Glutamatergic neuron (in vitro differentiated cells): ENCODE results near the gene NBPF26. TPM values are rescaled to one million over a fixed set of nuclear protein-coding genes. Genes with fewer than 3 reads are reported as not detected.
A peak's percentile ranks its signal among the peaks of the same experiment; 100 is the strongest.
"Not testable (repeated sequence)": the region's sequence is repeated elsewhere in the genome, so short reads cannot be mapped to it uniquely, and the experiment has no call there.

Experiments used
- DNase-seq: peaks from one replicate; pipeline ENCODE4 v3.0.0; 2022
- H3K27ac Mint-ChIP-seq: one replicate; pipeline ENCODE4 v1.8.0; 2020; ENCODE audit warnings: mild to moderate bottlenecking, mixed read lengths, inconsistent platforms; ENCODE audit not compliant: unreplicated experiment
- H3K27me3 Mint-ChIP-seq: one replicate; pipeline ENCODE4 v1.8.0; 2020; ENCODE audit warnings: mild to moderate bottlenecking, moderate library complexity, mixed read lengths, inconsistent platforms; ENCODE audit not compliant: unreplicated experiment
- H3K36me3 Mint-ChIP-seq: one replicate; pipeline ENCODE4 v1.8.0; 2020; ENCODE audit warnings: mild to moderate bottlenecking, mixed read lengths, inconsistent platforms; ENCODE audit not compliant: unreplicated experiment
- H3K4me1 Mint-ChIP-seq: one replicate; pipeline ENCODE4 v1.8.0; 2020; ENCODE audit warnings: mild to moderate bottlenecking, low read depth, mixed read lengths, inconsistent platforms; ENCODE audit not compliant: unreplicated experiment
- H3K4me3 Mint-ChIP-seq: one replicate; pipeline ENCODE4 v1.8.0; 2020; ENCODE audit warnings: mild to moderate bottlenecking, mixed read lengths, inconsistent platforms; ENCODE audit not compliant: unreplicated experiment
- H3K9me3 Mint-ChIP-seq: one replicate; pipeline ENCODE4 v1.8.0; 2020; ENCODE audit warnings: mild to moderate bottlenecking, moderate library complexity, mixed read lengths, inconsistent platforms; ENCODE audit not compliant: unreplicated experiment
- CTCF ChIP-seq: fragments of 200-600 bp; sonication (generic); IDR thresholded peaks from one replicate; pipeline ENCODE4 v1.5.0; 2021; ENCODE audit not compliant: partially characterized antibody, unreplicated experiment
- total RNA-seq: library from RNA; stranded (reverse); fragmentation: NEBNext Ultra II Directional; extraction: Animal tissue kit (Norgen Biotek cat#: 25700); gene quantifications from one replicate; pipeline ENCODE4 v1.2.1, GENCODE V29; 2021; ENCODE audit not compliant: unreplicated experiment

NBPF26 gene
- total RNA-seq, 1 donor from 2014 or later: 1.0 TPM

GRCh38 chr1:120811822-120812221, 88.1 kb downstream of the NBPF26 start:
- H3K27me3 Mint-ChIP-seq, H3K4me3 Mint-ChIP-seq, H3K36me3 Mint-ChIP-seq, H3K9me3 Mint-ChIP-seq, H3K4me1 Mint-ChIP-seq, H3K27ac Mint-ChIP-seq: not testable (repeated sequence)
- DNase-seq: peak; percentile 32
- peak; percentile 55 for TF ChIP-seq CTCF

GRCh38 chr1:120825051-120825450, 101.3 kb downstream of the NBPF26 start:
- not testable (repeated sequence) for H3K36me3 Mint-ChIP-seq, H3K27me3 Mint-ChIP-seq, H3K27ac Mint-ChIP-seq, DNase-seq, H3K4me1 Mint-ChIP-seq, H3K9me3 Mint-ChIP-seq, H3K4me3 Mint-ChIP-seq

GRCh38 chr1:120826623-120827022, 102.9 kb downstream of the NBPF26 start:
- not testable (repeated sequence) for H3K4me3 Mint-ChIP-seq, H3K27ac Mint-ChIP-seq, H3K4me1 Mint-ChIP-seq, H3K36me3 Mint-ChIP-seq, H3K27me3 Mint-ChIP-seq, H3K9me3 Mint-ChIP-seq, DNase-seq

GRCh38 chr1:120844186-120844944, 120.6 kb downstream of the NBPF26 start:
- H3K36me3 Mint-ChIP-seq, H3K9me3 Mint-ChIP-seq, H3K4me1 Mint-ChIP-seq, H3K27me3 Mint-ChIP-seq: not testable (repeated sequence)
- H3K27ac Mint-ChIP-seq: peak overlapping the region; percentile 89
- DNase-seq: peak; percentile 50
- H3K4me3 Mint-ChIP-seq: peak overlapping the region; percentile 86

GRCh38 chr1:120844945-120845330, 121.2 kb downstream of the NBPF26 start:
- peak overlapping the region; percentile 68 for H3K4me3 Mint-ChIP-seq
- H3K9me3 Mint-ChIP-seq, H3K27ac Mint-ChIP-seq, H3K36me3 Mint-ChIP-seq, H3K4me1 Mint-ChIP-seq, H3K27me3 Mint-ChIP-seq: not testable (repeated sequence)
- peak; percentile 9 for DNase-seq

GRCh38 chr1:120849400-120850286, 125.9 kb downstream of the NBPF26 start:
- H3K27me3 Mint-ChIP-seq, DNase-seq, H3K4me1 Mint-ChIP-seq, H3K36me3 Mint-ChIP-seq, H3K4me3 Mint-ChIP-seq, H3K9me3 Mint-ChIP-seq, H3K27ac Mint-ChIP-seq: not testable (repeated sequence)

- not testable (repeated sequence) for H3K9me3 Mint-ChIP-seq, DNase-seq, H3K27me3 Mint-ChIP-seq, H3K36me3 Mint-ChIP-seq, H3K4me1 Mint-ChIP-seq
- H3K4me3 Mint-ChIP-seq: peak overlapping the region; percentile 87
- peak overlapping the region; percentile 91 for H3K27ac Mint-ChIP-seq
Observed at GRCh38 chr1:120850287-120850536, 126.5 kb downstream of the NBPF26 start.

GRCh38 chr1:120850537-120851421, 127.0 kb downstream of the NBPF26 start:
- Mint-ChIP-seq H3K27ac (peak overlapping the region; percentile 91), H3K4me3 (peak overlapping the region; percentile 87)
- not testable (repeated sequence) for H3K4me1 Mint-ChIP-seq, H3K36me3 Mint-ChIP-seq, H3K9me3 Mint-ChIP-seq, H3K27me3 Mint-ChIP-seq
- peak; percentile 67 for DNase-seq

- H3K4me3 Mint-ChIP-seq, H3K9me3 Mint-ChIP-seq, DNase-seq, H3K36me3 Mint-ChIP-seq, H3K27me3 Mint-ChIP-seq, H3K4me1 Mint-ChIP-seq, H3K27ac Mint-ChIP-seq: not testable (repeated sequence)
Observed at GRCh38 chr1:120858144-120858543, 134.4 kb downstream of the NBPF26 start.

- H3K27ac Mint-ChIP-seq, H3K27me3 Mint-ChIP-seq, DNase-seq, H3K4me3 Mint-ChIP-seq, H3K36me3 Mint-ChIP-seq, H3K4me1 Mint-ChIP-seq, H3K9me3 Mint-ChIP-seq: not testable (repeated sequence)
Observed at GRCh38 chr1:120859615-120860234, 136.0 kb downstream of the NBPF26 start.
